Superior temporal gyrus (tissue), 1 donor: ENCODE measurements around the gene USHBP1.

Experiments used
- DNase-seq: peaks from one replicate; pipeline ENCODE4 v3.0.0-alpha.2; 2016; ENCODE audit errors: extremely low spot score

The USHBP1 gene

GRCh38 chr19:17264641-17264979 is at the start of gene USHBP1:
Gene USHBP1 (minus strand): TSS chr19:17264745. CDS start chr19:17264299, 446 bp downstream.
- no peak for DNase-seq

- no peak for DNase-seq
Observed at GRCh38 chr19:17314007-17314593, 49.6 kb upstream of the USHBP1 start.

- no peak for DNase-seq
Observed at GRCh38 chr19:17312189-17313113, 47.9 kb upstream of the USHBP1 start.

GRCh38 chr19:17311455-17312188 is 47.1 kb upstream of the USHBP1 start:
- DNase-seq: no peak

- DNase-seq: no peak
Observed at GRCh38 chr19:17309965-17310461, 45.5 kb upstream of the USHBP1 start.

GRCh38 chr19:17309198-17309964 is 44.8 kb upstream of the USHBP1 start, which contains the start of gene DDA1:
Gene DDA1 (plus strand): TSS chr19:17309563. CDS start chr19:17309655, 92 bp downstream.
- DNase-seq: peak; percentile 100

- no peak for DNase-seq
Observed at GRCh38 chr19:17307876-17308377, 43.4 kb upstream of the USHBP1 start.

GRCh38 chr19:17306285-17306714 is 41.8 kb upstream of the USHBP1 start:
- no peak for DNase-seq

- DNase-seq: peak; percentile 99
Observed at GRCh38 chr19:17305517-17306284, 41.2 kb upstream of the USHBP1 start, which contains the start of gene MRPL34. Gene MRPL34 (plus strand): TSS chr19:17305872. CDS start chr19:17305893, 21 bp downstream.

- DNase-seq: no peak
Observed at GRCh38 chr19:17305216-17305516, 40.6 kb upstream of the USHBP1 start.

- DNase-seq: no peak
Observed at GRCh38 chr19:17304386-17305215, 40.1 kb upstream of the USHBP1 start.

GRCh38 chr19:17303940-17304267 is 39.4 kb upstream of the USHBP1 start:
- DNase-seq: no peak

- DNase-seq: peak; percentile 87
Observed at GRCh38 chr19:17303167-17303939, 38.8 kb upstream of the USHBP1 start, which contains the start of gene ABHD8. Gene ABHD8 (minus strand): TSS chr19:17303425. CDS start chr19:17301616, 1,809 bp downstream.

GRCh38 chr19:17302391-17303166 is 38.0 kb upstream of the USHBP1 start:
- no peak for DNase-seq

- no peak for DNase-seq
Observed at GRCh38 chr19:17300992-17301619, 36.6 kb upstream of the USHBP1 start.

- DNase-seq: no peak
Observed at GRCh38 chr19:17296976-17297375, 32.4 kb upstream of the USHBP1 start.

GRCh38 chr19:17296273-17296672 is 31.7 kb upstream of the USHBP1 start:
- no peak for DNase-seq
